ENCODE results near the gene SEMA4B. TPM values are rescaled to one million over a fixed set of nuclear protein-coding genes. Genes with fewer than 3 reads are reported as not detected.
A peak's percentile ranks its signal among the peaks of the same experiment; 100 is the strongest.

The SEMA4B gene
- total and polyA plus RNA-seq, 11 donors = 13.8 to 105 (median 21.0) TPM

- Histone ChIP-seq H3K36me3 (peaks cover 0 to 78% (median 69%) of the 10 kb centered on the region in 9 donors), H3K4me3 (no peak overlapping the region), H3K4me1 (peaks cover 0 to 25% (median 11%) of the 10 kb centered on the region in 12 donors), H3K27ac (no peak overlapping the region), H3K9me3 (no peaks in the 10 kb centered on the region), H3K27me3 (no peaks in the 10 kb centered on the region)
- TF ChIP-seq CTCF (IDR thresholded peaks at IDR 0.05) (no peak), POLR2A (IDR thresholded peaks at IDR 0.05) (no peak)
- ATAC-seq = no peak
- no peak for DNase-seq
- 87 to 97% (median 92%) methylated on average over 10 to 17 of the region's 17 CpGs for WGBS, 4 donors
- intact Hi-C loops (cut with DNase I) = no loop called here
These were observed 23.9 kb downstream of the SEMA4B start for GRCh38 chr15:90225047-90225446.

GRCh38 chr15:90225504-90226234, 24.5 kb downstream of the SEMA4B start:
- intact Hi-C loops (cut with DNase I) = no loop called here
- no peaks in the 10 kb centered on the region for H3K27me3 ChIP-seq
- ATAC-seq (no peak), DNase-seq (no peak)
- TF ChIP-seq POLR2A (IDR thresholded peaks at IDR 0.05) (no peak), CTCF (IDR thresholded peaks at IDR 0.05) (no peak)
- no peaks in the 10 kb centered on the region for H3K9me3 ChIP-seq
- H3K4me1 ChIP-seq = peaks cover 0 to 31% (median 13%) of the 10 kb centered on the region in 12 donors
- H3K27ac ChIP-seq = no peak overlapping the region
- H3K36me3 ChIP-seq = peaks cover 0 to 84% (median 72%) of the 10 kb centered on the region in 9 donors
- 67 to 83% (median 76%) methylated on average over 7 to 18 of the region's 18 CpGs for WGBS, 4 donors
- no peak overlapping the region for H3K4me3 ChIP-seq

- Histone ChIP-seq H3K36me3 (peaks cover 0 to 94% (median 82%) of the 10 kb centered on the region in 9 donors), H3K27me3 (no peaks in the 10 kb centered on the region), H3K27ac (no peak overlapping the region), H3K4me1 (peaks cover 0 to 38% (median 17%) of the 10 kb centered on the region in 12 donors), H3K9me3 (no peaks in the 10 kb centered on the region), H3K4me3 (no peak overlapping the region)
- ATAC-seq (no peak), DNase-seq (no peak)
- TF ChIP-seq POLR2A (IDR thresholded peaks at IDR 0.05) (no peak), CTCF (IDR thresholded peaks at IDR 0.05) (no peak)
- WGBS, 4 donors = 86 to 91% (median 90%) methylated on average over 7 of the region's 7 CpGs
- intact Hi-C loops (cut with DNase I) = no loop called here
These were observed 26.2 kb downstream of the SEMA4B start for GRCh38 chr15:90227336-90227735.

GRCh38 chr15:90227816-90228772, 27.0 kb downstream of the SEMA4B start:
- Histone ChIP-seq H3K4me3 (no peak overlapping the region), H3K27me3 (no peaks in the 10 kb centered on the region), H3K27ac (peak overlapping the region in 2 of 12 donors; percentile 28 to 70), H3K9me3 (no peaks in the 10 kb centered on the region), H3K36me3 (peaks cover 0 to 90% (median 79%) of the 10 kb centered on the region in 9 donors), H3K4me1 (peaks cover 0 to 45% (median 23%) of the 10 kb centered on the region in 12 donors)
- TF ChIP-seq CTCF (IDR thresholded peaks at IDR 0.05) = no peak
- TF ChIP-seq POLR2A (IDR thresholded peaks at IDR 0.05) = no peak
- no peak for DNase-seq
- ATAC-seq = no peak
- WGBS, 4 donors = 91 to 96% (median 92%) methylated on average over 30 to 38 of the region's 38 CpGs
- intact Hi-C loops (cut with DNase I) = no loop called here
